Liver (tissue), 9 donors: ENCODE data around the gene LTK. TPM values are rescaled to one million over a fixed set of nuclear protein-coding genes. Genes with fewer than 3 reads are reported as not detected.
A peak's percentile ranks its signal among the peaks of the same experiment; 100 is the strongest.

Experiments used
- DNase-seq: peaks from one replicate; pipeline ENCODE4 v3.0.0-alpha.2; 2017; ENCODE audit warnings: low spot score
- H3K27ac ChIP-seq, 2 donors: one replicate each; pipeline ENCODE4 v1.7.0; 2013; ENCODE audit warnings: inconsistent platforms in 2 of 2, low read length in 2 of 2, control low read depth in 1 of 2, low read depth in 1 of 2, mild to moderate bottlenecking in 1 of 2
- H3K27me3 ChIP-seq, 4 donors: one replicate each; pipeline versions ENCODE4 v1.6.1 to v1.7.0; 2013; ENCODE audit warnings: low read length in 3 of 4, inconsistent platforms in 1 of 4, mild to moderate bottlenecking in 1 of 4, moderate library complexity in 1 of 4; ENCODE audit not compliant: control insufficient read depth in 4 of 4, insufficient read depth in 4 of 4
- H3K36me3 ChIP-seq, 4 donors: one replicate each; pipeline versions ENCODE4 v1.6.1 to v1.7.0; 2013; ENCODE audit warnings: low read length in 3 of 4, mild to moderate bottlenecking in 3 of 4, low read depth in 1 of 4, moderate library complexity in 1 of 4; ENCODE audit not compliant: control insufficient read depth in 4 of 4, insufficient read depth in 3 of 4
- H3K4me1 ChIP-seq, 4 donors: one replicate each; pipeline versions ENCODE4 v1.6.1 to v1.7.0; 2013; ENCODE audit warnings: low read length in 3 of 4, mild to moderate bottlenecking in 3 of 4, moderate library complexity in 1 of 4; ENCODE audit not compliant: control insufficient read depth in 4 of 4, insufficient read depth in 4 of 4
- H3K4me3 ChIP-seq, 3 donors: one replicate each; pipeline versions ENCODE4 v1.6.1 to v1.7.0; 2013; ENCODE audit warnings: low read length in 3 of 3, control low read depth in 1 of 3, low read depth in 1 of 3, mild to moderate bottlenecking in 1 of 3
- H3K9ac ChIP-seq, 2 donors: one replicate each; pipeline ENCODE4 v1.7.0; 2013; ENCODE audit warnings: low read length in 2 of 2, mild to moderate bottlenecking in 2 of 2, moderate library complexity in 2 of 2, control low read depth in 1 of 2, low read depth in 1 of 2
- H3K9me3 ChIP-seq, 4 donors: one replicate each; pipeline versions ENCODE4 v1.6.1 to v1.7.0; 2013; ENCODE audit warnings: low read length in 3 of 4; ENCODE audit not compliant: control insufficient read depth in 4 of 4
- CTCF ChIP-seq: fragments of 150-350 bp; IDR thresholded peaks from 2 replicates; pipeline ENCODE4 v1.5.1; 2017; ENCODE audit warnings: improper control_type of control experiment, low read depth, low read length; ENCODE audit not compliant: missing input control
- HNF4A ChIP-seq, 2 donors: conservative IDR thresholded peaks; 2 replicates each; pipeline ENCODE4 v1.6.1; 2016; ENCODE audit warnings: antibody characterized with exemption in 2 of 2, mild to moderate bottlenecking in 2 of 2
- HNF4G ChIP-seq: IDR thresholded peaks from 2 replicates; pipeline ENCODE4 v1.6.1; 2016; ENCODE audit warnings: antibody characterized with exemption
- SP1 ChIP-seq: IDR thresholded peaks from 2 replicates; pipeline ENCODE4 v1.6.1; 2018; ENCODE audit warnings: antibody characterized with exemption, mild to moderate bottlenecking
- YY1 ChIP-seq: IDR thresholded peaks from 2 replicates; pipeline ENCODE4 v1.6.1; 2016; ENCODE audit warnings: antibody characterized with exemption, mild to moderate bottlenecking
- WGBS: extraction: QIAGEN DNeasy Blood & Tissue Kit; methylation state at CpG from one replicate; pipeline ENCODE4 v1.1.7; 2013; 5-methylcytosine and 5-hydroxymethylcytosine counted together
- polyA plus RNA-seq, 2 donors: library from polyadenylated mRNA; stranded (reverse) in 1 of 2; unstranded in 1 of 2; fragments of 200-250 nt in 1 of 2; fragments of >200 nt in 1 of 2; fragmentation: Nextera tagmentation in 1 of 2; extraction: Ambion mirVana in 1 of 2; gene quantifications; one replicate each; pipeline versions ENCODE4 v1.2.1 to v1.2.3, GENCODE V29; 2013 to 2015
- total RNA-seq, 2 donors: library from RNA; depleted of rRNA; stranded (reverse); fragments of >200 nt; gene quantifications; one replicate each; pipeline ENCODE4 v1.2.3, GENCODE V29; 2014
- TF ChIP-seq, protein P1 (sequence below): IDR thresholded peaks from 2 replicates; pipeline ENCODE4 v1.6.1; 2016; ENCODE audit warnings: antibody characterized with exemption, mild to moderate bottlenecking
- donor health status: healthy.
- donor health status: healthy.
- donor health status: healthy.
- donor health status: healthy.
- donor health status: healthy.

Gene LTK
- total and polyA plus RNA-seq, 4 donors: 0.86 to 3.0 (median 2.0) TPM

- TF ChIP-seq, protein P1, sequence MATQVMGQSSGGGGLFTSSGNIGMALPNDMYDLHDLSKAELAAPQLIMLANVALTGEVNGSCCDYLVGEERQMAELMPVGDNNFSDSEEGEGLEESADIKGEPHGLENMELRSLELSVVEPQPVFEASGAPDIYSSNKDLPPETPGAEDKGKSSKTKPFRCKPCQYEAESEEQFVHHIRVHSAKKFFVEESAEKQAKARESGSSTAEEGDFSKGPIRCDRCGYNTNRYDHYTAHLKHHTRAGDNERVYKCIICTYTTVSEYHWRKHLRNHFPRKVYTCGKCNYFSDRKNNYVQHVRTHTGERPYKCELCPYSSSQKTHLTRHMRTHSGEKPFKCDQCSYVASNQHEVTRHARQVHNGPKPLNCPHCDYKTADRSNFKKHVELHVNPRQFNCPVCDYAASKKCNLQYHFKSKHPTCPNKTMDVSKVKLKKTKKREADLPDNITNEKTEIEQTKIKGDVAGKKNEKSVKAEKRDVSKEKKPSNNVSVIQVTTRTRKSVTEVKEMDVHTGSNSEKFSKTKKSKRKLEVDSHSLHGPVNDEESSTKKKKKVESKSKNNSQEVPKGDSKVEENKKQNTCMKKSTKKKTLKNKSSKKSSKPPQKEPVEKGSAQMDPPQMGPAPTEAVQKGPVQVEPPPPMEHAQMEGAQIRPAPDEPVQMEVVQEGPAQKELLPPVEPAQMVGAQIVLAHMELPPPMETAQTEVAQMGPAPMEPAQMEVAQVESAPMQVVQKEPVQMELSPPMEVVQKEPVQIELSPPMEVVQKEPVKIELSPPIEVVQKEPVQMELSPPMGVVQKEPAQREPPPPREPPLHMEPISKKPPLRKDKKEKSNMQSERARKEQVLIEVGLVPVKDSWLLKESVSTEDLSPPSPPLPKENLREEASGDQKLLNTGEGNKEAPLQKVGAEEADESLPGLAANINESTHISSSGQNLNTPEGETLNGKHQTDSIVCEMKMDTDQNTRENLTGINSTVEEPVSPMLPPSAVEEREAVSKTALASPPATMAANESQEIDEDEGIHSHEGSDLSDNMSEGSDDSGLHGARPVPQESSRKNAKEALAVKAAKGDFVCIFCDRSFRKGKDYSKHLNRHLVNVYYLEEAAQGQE: no peak
- TF ChIP-seq YY1: no peak
- no peak for TF ChIP-seq CTCF
- no peak for TF ChIP-seq HNF4G
- H3K36me3 ChIP-seq: no peaks in the 10 kb centered on the region
- 3% methylated on average over 60 of the region's 60 CpGs for WGBS
- no peak overlapping the region for H3K27ac ChIP-seq
- H3K4me3 ChIP-seq: peak overlapping the region in 2 of 3 donors; percentile 26 to 73
- H3K4me1 ChIP-seq: peaks cover 0 to 14% (median 9%) of the 10 kb centered on the region in 4 donors
- H3K9me3 ChIP-seq: no peaks in the 10 kb centered on the region
- no peaks in the 10 kb centered on the region for H3K27me3 ChIP-seq
- H3K9ac ChIP-seq: no peak overlapping the region
- DNase-seq: no peak
Measured at GRCh38 chr15:41559239-41559782, 45.7 kb upstream of the LTK start.

DNA sequence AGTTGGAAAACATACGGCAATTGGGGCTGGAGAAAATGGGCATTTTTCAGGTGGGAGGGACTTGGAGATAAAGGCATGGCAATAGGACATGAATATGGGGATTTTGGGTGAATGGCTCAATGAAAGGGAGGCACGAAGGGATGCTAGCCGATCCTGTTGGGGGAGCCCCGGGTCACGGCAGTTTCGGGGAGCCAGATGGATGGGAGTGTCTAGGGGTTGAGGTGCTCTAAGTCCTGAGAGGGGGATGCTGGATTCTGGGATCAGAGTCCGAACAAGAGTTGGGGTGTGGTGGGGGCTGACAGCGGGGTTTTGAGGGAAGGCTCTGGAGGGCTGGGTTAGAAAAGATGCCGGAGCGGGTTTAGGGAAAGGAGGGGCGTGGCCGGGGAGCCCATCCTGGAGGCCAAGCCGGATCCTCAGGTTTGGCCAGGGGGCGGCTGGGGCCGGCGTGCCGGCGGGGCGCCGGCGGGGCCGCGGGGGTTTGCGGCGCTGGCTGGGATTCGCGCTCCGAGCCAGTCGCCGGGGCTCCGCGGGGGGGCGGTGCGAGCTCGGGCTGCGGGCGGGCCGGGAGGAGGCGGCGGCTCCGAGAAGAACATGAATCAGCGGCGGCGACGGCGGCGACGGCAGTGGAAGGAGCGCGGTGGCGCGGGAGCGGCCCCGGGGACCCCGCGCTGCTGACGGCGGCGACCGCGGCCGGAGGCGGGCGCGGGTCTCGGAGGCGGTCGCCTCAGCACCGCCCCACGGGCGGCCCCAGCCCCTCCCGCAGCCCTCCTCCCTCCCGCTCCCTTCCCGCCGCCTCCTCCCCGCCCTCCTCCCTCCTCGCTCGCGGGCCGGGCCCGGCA lies 45.0 kb upstream of the LTK start, which contains the start of gene TYRO3:
TYRO3 (plus strand) TSS at position 813 of the 839 bp plus-strand sequence. CDS start 46 bp downstream, outside the sequence.
- 2% methylated on average over 81 of the region's 81 CpGs for WGBS
- no peak for TF ChIP-seq CTCF
- TF ChIP-seq SP1: no peak
- no peak for TF ChIP-seq HNF4A (conservative IDR thresholded peaks at IDR 0.05)
- TF ChIP-seq, protein P1: no peak
- peak; percentile 51 for DNase-seq
- no peaks in the 10 kb centered on the region for H3K9me3 ChIP-seq
- peaks cover 0 to 14% (median 9%) of the 10 kb centered on the region in 4 donors for H3K4me1 ChIP-seq
- no peaks in the 10 kb centered on the region for H3K36me3 ChIP-seq
- no peak within 1 kb of the TSS for H3K27ac ChIP-seq
- no peak within 1 kb of the TSS for H3K9ac ChIP-seq
- H3K27me3 ChIP-seq: no peaks in the 10 kb centered on the region
- peak within 1 kb of the TSS in 2 of 3 donors; percentile 26 to 73 for H3K4me3 ChIP-seq
